ENCODE data around the gene GFY. TPM values are rescaled to one million over a fixed set of nuclear protein-coding genes. Genes with fewer than 3 reads are reported as not detected.

GFY gene
- total RNA-seq, 3 donors from 2014 or later (not counting 1 experiment from before 2014, with no cell fraction given), result not detected

- no peak overlapping the region for H3K27ac Mint-ChIP-seq
- Histone ChIP-seq H3K9me3 (ENCODE audit: control insufficient read depth, insufficient read depth, low read length) (no peaks in the 10 kb centered on the region), H3K27me3 (ENCODE audit: control insufficient read depth, insufficient read depth, low read length) (peaks cover 20% of the 10 kb centered on the region), H3K36me3 (ENCODE audit: control insufficient read depth, insufficient read depth, low read length) (no peaks in the 10 kb centered on the region), H3K4me3 (ENCODE audit: low read length) (no peak overlapping the region), H3K4me1 (ENCODE audit: control insufficient read depth, insufficient read depth, low read length) (peaks cover under 1% of the 10 kb centered on the region), H3K27ac (ENCODE audit: low read length) (no peak overlapping the region)
- H3K4me3 Mint-ChIP-seq, result no peak overlapping the region
- 96% methylated on average over 2 of the region's 2 CpGs for WGBS (ENCODE audit: insufficient coverage)
- peaks cover 0 to 4% of the 10 kb centered on the region in 2 donors for H3K4me1 Mint-ChIP-seq
- no peaks in the 10 kb centered on the region for H3K9me3 Mint-ChIP-seq
- intact Hi-C loops (cut with micrococcal nuclease), result no loop called here
- TF ChIP-seq CTCF (IDR thresholded peaks at IDR 0.05), result no peak
- H3K36me3 Mint-ChIP-seq, result peaks cover 9% of the 10 kb centered on the region
- peaks cover 35% of the 10 kb centered on the region in 2 donors for H3K27me3 Mint-ChIP-seq (ENCODE audit: low read depth in 2 of 2)
- DNase-seq (no peak), ATAC-seq (no peak)
Observed at GRCh38 chr19:49415810-49416200, 9.4 kb upstream of the GFY start.

GRCh38 chr19:49417088-49417487 lies 8.1 kb upstream of the GFY start:
- H3K4me3 ChIP-seq (ENCODE audit: low read length), result no peak overlapping the region
- Mint-ChIP-seq H3K4me1 (peaks cover 12 to 17% of the 10 kb centered on the region in 2 donors), H3K9me3 (no peaks in the 10 kb centered on the region), H3K27me3 (ENCODE audit: low read depth in 2 of 2) (peaks cover 48% of the 10 kb centered on the region in 2 donors), H3K36me3 (peaks cover 9% of the 10 kb centered on the region), H3K4me3 (no peak overlapping the region), H3K27ac (no peak overlapping the region)
- ATAC-seq, result no peak
- H3K36me3 ChIP-seq (ENCODE audit: control insufficient read depth, insufficient read depth, low read length), result no peaks in the 10 kb centered on the region
- 80% methylated on average over 7 of the region's 7 CpGs for WGBS (ENCODE audit: insufficient coverage)
- intact Hi-C loops (cut with micrococcal nuclease), result no loop called here
- no peak for DNase-seq
- H3K9me3 ChIP-seq (ENCODE audit: control insufficient read depth, insufficient read depth, low read length), result no peaks in the 10 kb centered on the region
- no peak for TF ChIP-seq CTCF (IDR thresholded peaks at IDR 0.05)
- H3K27me3 ChIP-seq (ENCODE audit: control insufficient read depth, insufficient read depth, low read length), result peaks cover 32% of the 10 kb centered on the region
- H3K27ac ChIP-seq (ENCODE audit: low read length), result no peak overlapping the region
- H3K4me1 ChIP-seq (ENCODE audit: control insufficient read depth, insufficient read depth, low read length), result peaks cover 11% of the 10 kb centered on the region

- Histone ChIP-seq H3K27ac (ENCODE audit: low read length) (no peak overlapping the region), H3K27me3 (ENCODE audit: control insufficient read depth, insufficient read depth, low read length) (peaks cover 45% of the 10 kb centered on the region), H3K36me3 (ENCODE audit: control insufficient read depth, insufficient read depth, low read length) (no peaks in the 10 kb centered on the region), H3K4me1 (ENCODE audit: control insufficient read depth, insufficient read depth, low read length) (peaks cover 25% of the 10 kb centered on the region), H3K9me3 (ENCODE audit: control insufficient read depth, insufficient read depth, low read length) (no peaks in the 10 kb centered on the region), H3K4me3 (ENCODE audit: low read length) (no peak overlapping the region)
- no peaks in the 10 kb centered on the region for H3K9me3 Mint-ChIP-seq
- H3K4me1 Mint-ChIP-seq, result peaks cover 25 to 27% of the 10 kb centered on the region in 2 donors
- TF ChIP-seq CTCF (IDR thresholded peaks at IDR 0.05), result no peak
- intact Hi-C loops (cut with micrococcal nuclease), result no loop called here
- ATAC-seq, result no peak
- H3K36me3 Mint-ChIP-seq, result peaks cover 9% of the 10 kb centered on the region
- no peak for DNase-seq
- H3K4me3 Mint-ChIP-seq, result no peak overlapping the region
- no peak overlapping the region for H3K27ac Mint-ChIP-seq
- peaks cover 58 to 62% of the 10 kb centered on the region in 2 donors for H3K27me3 Mint-ChIP-seq (ENCODE audit: low read depth in 2 of 2)
- WGBS (ENCODE audit: insufficient coverage), result 88% methylated on average over 5 of the region's 5 CpGs
Observed at GRCh38 chr19:49418511-49418910, 6.7 kb upstream of the GFY start.

- Mint-ChIP-seq H3K27me3 (ENCODE audit: low read depth in 2 of 2) (peaks cover 64 to 68% of the 10 kb centered on the region in 2 donors), H3K4me1 (peaks cover 31 to 32% of the 10 kb centered on the region in 2 donors)
- peaks cover 31% of the 10 kb centered on the region for H3K4me1 ChIP-seq (ENCODE audit: control insufficient read depth, insufficient read depth, low read length)
Observed at GRCh38 chr19:49419173-49419572, 6.0 kb upstream of the GFY start.

More at GRCh38 chr19:49419173-49419572, 6.0 kb upstream of the GFY start:
- no peak for TF ChIP-seq CTCF (IDR thresholded peaks at IDR 0.05)
- H3K36me3 ChIP-seq (ENCODE audit: control insufficient read depth, insufficient read depth, low read length), result no peaks in the 10 kb centered on the region
- H3K4me3 Mint-ChIP-seq, result no peak overlapping the region
- no peaks in the 10 kb centered on the region for H3K9me3 ChIP-seq (ENCODE audit: control insufficient read depth, insufficient read depth, low read length)
- ATAC-seq (no peak), DNase-seq (no peak)
- H3K27ac ChIP-seq (ENCODE audit: low read length), result no peak overlapping the region
- peaks cover 47% of the 10 kb centered on the region for H3K27me3 ChIP-seq (ENCODE audit: control insufficient read depth, insufficient read depth, low read length)
- intact Hi-C loops (cut with micrococcal nuclease), result no loop called here
- H3K36me3 Mint-ChIP-seq, result peaks cover 9% of the 10 kb centered on the region
- WGBS (ENCODE audit: insufficient coverage), result 77% methylated on average over 2 of the region's 2 CpGs
- no peaks in the 10 kb centered on the region for H3K9me3 Mint-ChIP-seq
- no peak overlapping the region for H3K4me3 ChIP-seq (ENCODE audit: low read length)
- H3K27ac Mint-ChIP-seq, result no peak overlapping the region
